ENCODE measurements around the gene PDE10A. TPM values are rescaled to one million over a fixed set of nuclear protein-coding genes. Genes with fewer than 3 reads are reported as not detected.
A peak's percentile ranks its signal among the peaks of the same experiment; 100 is the strongest.
"Not testable (repeated sequence)": the region's sequence is repeated elsewhere in the genome, so short reads cannot be mapped to it uniquely, and the experiment has no call there.

The PDE10A gene
- total RNA-seq, 1 donor from 2014 or later = 4.6 TPM

GRCh38 chr6:165556116-165556843, 106.8 kb downstream of the PDE10A start:
- peak; percentile 27 to 62 for DNase-seq (ENCODE audit: low read depth in 2 of 2)

DNA sequence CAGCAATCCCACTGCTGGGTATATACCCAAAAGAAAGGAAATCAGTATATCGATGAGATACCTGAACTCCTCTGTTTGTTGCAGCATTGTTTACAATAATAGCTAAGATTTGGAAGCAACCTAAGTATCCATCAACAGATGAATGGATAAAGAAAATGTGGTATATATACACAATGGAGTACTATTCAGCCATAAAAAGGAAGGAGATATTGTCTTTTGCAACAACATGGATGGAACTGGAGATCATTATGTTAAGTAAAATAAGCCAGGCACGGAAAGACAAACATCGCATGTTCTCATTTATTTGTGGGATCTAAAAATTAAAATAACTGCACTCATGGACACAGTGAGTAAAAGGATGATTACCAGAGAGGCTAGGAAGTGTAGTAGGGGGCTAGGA, 108.4 kb downstream of the PDE10A start:
- DNase-seq (ENCODE audit: low read depth in 2 of 2) = not testable (repeated sequence)

- no peak for DNase-seq (ENCODE audit: low read depth in 2 of 2)
These were observed 110.7 kb downstream of the PDE10A start for GRCh38 chr6:165552248-165552736.

GRCh38 chr6:165551828-165552227, 111.2 kb downstream of the PDE10A start:
- no peak for DNase-seq (ENCODE audit: low read depth in 2 of 2)

- DNase-seq (ENCODE audit: low read depth in 2 of 2) = no peak
These were observed 114.6 kb downstream of the PDE10A start for GRCh38 chr6:165548450-165548849.

DNA sequence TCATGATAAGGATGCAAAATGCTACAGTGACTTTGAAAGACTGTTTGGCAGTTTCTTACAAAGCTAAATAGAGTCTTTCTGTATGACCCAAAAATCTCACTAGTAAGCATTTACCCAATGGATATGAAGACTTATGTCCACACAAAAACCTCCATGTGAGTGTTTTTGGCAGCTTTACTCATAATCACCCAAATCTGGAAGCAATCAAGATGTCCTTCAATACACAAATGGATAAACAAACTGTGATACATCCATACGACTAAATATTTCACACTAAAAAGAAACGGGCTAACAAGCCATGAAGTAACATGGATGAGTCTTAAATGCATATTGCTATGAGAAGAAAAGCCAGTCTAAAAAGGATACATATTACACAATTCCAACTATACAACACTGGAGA, 117.2 kb downstream of the PDE10A start:
- no peak for DNase-seq (ENCODE audit: low read depth in 2 of 2)

DNA sequence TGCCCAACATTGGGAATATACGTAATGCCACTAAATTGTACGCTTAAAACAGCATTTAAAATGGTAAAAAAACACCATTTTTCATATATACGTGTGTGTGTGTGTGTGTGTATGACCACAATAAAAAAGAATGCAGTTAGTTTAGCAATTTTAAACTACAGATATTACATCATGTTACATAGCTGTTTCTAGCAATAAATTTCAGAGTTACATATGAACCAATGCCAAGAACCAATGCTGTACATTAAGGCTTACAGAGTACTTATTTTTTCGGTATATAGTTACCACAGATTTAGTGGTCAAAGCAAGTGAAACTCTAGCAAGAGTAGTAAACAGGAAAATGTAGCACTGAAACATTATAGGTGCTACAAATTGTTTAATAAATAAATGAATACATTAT, 119.3 kb downstream of the PDE10A start:
- DNase-seq (ENCODE audit: low read depth in 2 of 2) = no peak

DNA sequence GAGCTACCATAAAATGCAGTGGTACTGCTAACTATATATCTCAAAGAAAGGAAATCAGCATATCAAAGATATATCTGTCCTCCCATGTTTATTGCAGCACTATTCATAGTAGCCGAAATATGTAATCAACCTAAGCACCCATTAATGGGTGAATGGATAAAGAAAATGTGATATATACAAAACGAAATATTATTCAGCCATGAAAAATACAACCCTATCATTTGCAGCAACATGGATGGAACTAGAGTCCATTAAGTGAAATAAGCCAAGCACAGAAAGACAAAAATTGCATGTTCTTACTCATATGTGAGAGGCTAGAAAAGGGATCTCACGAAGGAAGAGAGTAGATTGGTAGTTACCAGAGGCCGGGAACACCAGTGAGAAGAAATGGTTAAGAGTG, 126.1 kb downstream of the PDE10A start:
- no peak for DNase-seq (ENCODE audit: low read depth in 2 of 2)

- DNase-seq (ENCODE audit: low read depth in 2 of 2) = no peak
These were observed 143.7 kb downstream of the PDE10A start for GRCh38 chr6:165519316-165519715.

DNA sequence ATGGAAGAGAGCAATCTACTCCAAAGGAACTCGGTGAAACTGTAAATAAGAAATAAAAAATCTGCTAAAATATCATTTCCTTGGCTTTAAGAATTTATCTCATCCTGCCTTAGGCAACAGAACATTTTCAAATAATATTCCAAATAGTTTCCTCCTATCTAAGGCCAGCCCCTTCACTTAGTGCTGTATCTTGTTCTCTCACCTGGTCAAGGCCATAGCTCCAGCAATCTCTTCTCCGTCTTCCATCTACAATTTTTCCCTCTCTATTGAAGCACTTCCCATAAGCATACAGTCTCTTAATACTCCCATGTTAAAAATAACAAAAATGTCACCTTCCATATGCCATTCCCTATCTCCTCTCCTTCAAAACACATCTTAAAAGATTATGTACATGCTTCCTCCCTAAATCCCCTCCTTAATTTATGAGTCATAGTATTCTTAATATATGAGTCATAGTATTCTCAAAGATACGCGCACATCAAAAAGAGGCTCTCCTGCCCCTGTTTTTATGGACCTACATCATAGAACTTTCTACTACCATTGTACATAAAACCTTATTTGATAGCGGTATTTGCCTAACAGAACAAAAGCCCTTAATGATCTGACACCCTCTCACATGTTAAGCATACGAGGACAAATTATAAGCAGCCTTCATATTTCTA, 146.9 kb downstream of the PDE10A start:
- DNase-seq (ENCODE audit: low read depth in 2 of 2) = peak in 1 of 2 donors; percentile 10

DNA sequence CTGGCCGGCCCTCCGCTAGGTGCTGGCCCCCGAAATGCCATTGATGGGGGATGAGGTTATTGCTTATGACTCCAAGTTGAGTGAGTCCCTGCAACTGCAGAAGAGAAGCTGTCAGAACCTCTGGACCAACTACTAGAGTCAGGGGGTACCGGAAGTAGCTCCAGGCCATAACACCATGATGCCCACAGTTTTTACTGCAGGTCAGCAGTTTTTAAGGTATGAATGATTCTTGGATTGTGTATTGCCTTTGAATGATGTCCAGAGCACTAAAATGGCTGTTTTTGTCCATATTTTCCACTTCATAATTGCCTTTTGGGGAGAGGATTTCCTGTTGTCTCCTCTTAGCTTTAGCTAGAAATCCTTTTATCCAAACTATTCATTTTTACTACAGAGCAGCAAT, 148.4 kb downstream of the PDE10A start:
- no peak for DNase-seq (ENCODE audit: low read depth in 2 of 2)

DNA sequence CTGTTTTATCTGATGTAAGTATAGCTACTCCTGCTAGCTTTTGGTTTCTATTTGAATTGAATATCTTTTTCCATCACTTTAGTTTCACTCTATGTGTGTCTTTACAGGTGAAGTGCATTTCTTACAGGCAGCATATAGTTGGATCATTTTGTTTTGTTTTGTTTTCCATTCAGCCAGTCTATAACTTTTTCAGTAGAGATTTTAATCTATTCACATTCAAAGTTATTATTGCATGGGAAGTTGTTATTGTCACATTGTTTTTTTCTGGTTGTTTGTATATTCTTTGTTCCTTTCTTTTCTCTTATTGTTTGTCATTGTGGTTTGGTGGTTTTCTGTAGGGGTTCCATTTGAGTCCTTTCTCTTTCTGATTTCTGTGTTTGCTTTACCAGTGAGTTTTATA, 151.2 kb downstream of the PDE10A start:
- no peak for DNase-seq (ENCODE audit: low read depth in 2 of 2)

GRCh38 chr6:165508321-165508869, 154.6 kb downstream of the PDE10A start:
- DNase-seq (ENCODE audit: low read depth in 2 of 2) = no peak

DNA sequence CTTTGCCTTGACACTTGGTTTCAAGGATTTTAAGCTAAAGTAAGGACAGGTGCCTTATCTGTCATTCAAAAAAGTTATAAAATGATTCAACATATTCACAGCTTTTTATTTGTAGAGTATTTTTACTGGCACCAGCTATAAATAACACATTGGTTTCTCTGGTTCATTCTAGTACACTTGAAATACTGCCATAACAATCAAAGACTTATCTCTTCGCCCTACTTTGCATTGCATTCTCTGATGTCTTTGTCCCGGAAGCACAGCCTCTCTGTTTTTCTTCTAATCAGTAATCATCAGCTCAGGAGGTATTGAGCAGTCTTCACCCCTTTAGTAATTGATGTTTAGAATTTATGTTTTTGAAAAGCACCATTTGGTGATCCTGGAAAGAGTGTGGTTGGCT, 156.4 kb downstream of the PDE10A start:
- no peak for DNase-seq (ENCODE audit: low read depth in 2 of 2)

DNA sequence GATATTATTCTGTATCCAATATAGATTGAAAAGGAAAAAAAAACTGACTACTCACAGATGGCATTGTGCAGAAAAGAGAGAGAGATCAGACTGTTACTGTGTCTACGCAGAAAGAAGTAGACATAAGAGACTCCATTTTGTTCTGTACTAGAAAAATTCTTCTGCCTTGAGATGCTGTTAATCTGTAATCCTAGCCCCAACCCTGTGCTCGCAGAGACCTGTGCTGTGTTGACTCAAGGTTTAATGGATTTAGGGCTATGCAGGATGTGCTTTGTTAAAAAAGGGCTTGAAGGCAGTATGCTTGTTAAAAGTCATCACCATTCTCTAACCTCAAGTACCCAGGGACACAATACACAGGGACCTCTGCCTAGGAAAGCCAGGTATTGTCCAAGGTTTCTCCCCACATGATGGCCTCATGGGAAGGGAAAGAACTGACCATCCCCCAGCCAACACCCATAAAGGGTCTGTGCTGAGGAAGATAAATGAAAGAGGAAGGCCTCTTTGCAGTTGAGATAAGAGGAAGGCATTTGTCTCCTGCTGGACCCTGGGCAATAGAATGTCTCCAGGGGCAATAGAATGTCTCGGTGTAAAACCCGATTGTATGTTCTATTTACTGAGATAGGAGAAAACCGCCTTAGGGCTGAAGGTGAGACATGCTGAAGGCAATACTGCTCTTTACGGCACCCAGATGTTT, 162.7 kb downstream of the PDE10A start:
- not testable (repeated sequence) for DNase-seq (ENCODE audit: low read depth in 2 of 2)

DNA sequence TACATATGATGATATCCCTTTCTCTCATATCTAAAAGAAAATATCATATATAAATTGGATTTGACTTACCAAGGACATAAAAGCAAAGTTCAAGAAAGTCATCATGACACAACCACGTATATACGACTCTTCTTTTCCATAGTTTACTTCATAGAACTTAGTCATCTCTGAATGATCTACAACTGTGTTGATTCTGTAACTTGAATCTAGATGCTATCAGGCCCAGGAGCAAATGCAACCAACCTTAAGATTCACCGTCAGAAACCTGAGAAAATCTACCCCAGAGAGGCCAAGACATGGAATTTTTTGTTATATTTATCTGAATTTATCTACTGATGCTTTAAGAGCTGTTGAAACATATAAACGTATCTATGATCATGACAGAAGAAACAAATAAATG, 165.6 kb downstream of the PDE10A start:
- DNase-seq (ENCODE audit: low read depth in 2 of 2) = no peak

DNA sequence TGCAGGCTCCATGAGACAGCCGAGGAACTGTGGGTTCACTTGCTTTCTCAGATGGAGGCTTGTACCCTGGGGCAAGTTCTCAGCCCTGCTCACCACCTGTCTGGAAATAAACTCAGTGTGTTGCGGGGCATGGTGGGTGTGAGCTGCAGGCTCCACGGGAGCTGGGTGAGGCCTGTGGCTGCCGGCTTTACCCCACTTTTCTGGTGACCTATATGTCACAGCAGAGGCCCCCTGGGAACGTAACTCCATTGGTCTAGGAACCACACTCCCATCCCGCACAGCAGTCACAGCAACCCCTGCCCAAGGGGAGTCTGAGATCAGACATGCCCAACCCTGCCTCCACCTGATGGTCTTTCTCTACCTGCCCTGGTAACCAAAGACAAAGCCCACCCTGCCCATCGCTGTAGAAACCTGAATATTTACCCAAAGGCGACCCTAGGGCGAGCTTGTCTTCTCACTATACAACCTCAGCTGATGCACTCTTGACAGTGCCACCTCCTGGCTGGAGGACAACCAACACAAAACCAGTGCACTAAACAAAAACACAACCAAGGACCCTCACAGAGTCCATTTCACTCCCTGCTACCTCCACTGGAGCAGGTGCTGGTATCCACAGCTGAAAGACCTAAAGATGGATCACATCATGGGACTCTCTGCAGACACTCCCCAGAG, 174.3 kb downstream of the PDE10A start:
- no peak for DNase-seq (ENCODE audit: low read depth in 2 of 2)

DNA sequence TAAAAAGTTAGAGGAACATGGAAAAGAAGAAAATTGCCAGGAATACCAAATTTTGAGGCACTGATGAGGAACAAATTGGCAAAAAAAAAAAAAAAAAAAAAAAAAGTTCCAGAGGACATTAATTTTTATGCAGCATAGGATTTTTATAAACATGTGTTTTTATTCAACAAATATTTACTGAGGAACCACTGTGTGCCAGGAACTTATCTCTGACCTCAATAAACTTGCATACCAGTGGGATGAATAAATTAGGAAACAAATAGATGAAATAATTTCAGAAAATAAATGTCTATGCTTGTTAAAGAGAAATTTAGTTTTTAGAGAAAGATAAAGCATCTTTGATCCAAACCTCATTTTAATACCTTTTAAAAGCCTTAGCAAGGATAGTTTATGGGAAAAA, 175.1 kb downstream of the PDE10A start:
- no peak for DNase-seq (ENCODE audit: low read depth in 2 of 2)

DNA sequence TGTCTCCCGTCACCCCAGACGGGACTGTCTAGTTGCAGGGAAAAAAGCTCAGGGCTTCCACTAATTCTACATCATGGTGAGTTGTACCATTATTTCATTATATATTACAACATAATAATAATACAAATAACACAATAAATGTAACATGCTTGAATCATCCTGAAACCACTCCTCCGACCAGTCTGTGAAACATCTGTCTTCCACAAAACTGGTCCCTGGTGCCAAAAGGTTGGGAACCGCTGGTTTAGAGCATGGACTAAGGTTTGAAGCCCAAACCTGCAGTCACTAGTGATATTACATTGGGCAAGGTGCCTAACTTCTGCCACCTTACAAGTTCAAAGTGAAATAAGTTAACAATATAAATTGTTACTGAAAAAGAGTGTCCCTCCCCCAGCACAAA, 175.7 kb downstream of the PDE10A start:
- DNase-seq (ENCODE audit: low read depth in 2 of 2) = no peak

DNA sequence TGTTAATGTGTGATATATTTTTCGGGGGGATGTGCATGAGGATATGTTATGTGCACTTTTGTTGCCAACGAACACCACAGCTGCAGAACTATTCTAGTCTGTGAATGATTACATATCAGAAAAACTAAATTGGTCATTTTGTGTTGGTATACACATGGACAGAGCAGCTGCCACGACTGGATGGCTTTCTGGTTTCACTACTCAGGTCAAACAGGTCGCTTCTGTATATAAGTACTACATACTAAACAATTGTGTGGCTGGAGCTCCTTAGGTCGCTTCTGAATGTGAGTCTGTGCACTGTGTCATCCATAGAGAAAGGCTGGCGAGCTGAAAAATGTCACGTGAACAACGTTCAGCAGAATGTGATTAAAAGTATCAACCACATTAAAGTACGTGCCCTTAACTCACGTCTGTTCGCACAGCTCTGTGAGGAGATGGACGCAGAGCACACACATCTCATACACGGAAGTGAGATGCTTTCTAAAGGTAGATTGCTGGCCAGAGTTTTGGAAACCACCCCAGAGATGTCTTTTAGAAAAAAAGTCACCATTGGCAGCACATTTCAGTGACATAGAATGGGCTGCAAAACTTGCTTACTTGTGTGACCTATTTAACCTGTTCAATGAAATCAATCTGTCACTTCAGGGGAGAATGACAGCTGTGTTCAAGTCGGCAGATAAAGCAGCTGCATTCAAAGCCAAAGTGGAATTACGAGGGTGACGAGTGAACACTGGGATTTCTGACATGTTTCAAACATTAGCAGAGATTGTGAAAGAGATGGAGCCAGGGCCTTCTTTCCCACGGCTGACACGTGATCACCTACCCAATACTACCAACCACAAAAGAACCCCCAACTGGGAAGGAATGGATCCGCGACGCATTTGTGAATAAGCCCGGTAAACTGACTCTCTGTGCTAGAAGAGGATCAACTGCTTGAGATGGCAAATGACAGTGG, 176.6 kb downstream of the PDE10A start:
- no peak for DNase-seq (ENCODE audit: low read depth in 2 of 2)
